Prostate gland (tissue), 2 donors: ENCODE data around the gene ZNF638.

Experiments used
- POLR2A ChIP-seq: fragments of 450-650 bp; IDR thresholded peaks from one replicate; pipeline ENCODE4 v1.6.1; 2016; ENCODE audit warnings: antibody characterized with exemption, mild to moderate bottlenecking
- POLR2AphosphoS5 ChIP-seq: sonication (generic); formaldehyde crosslinking; IDR thresholded peaks from one replicate; pipeline ENCODE4 v1.6.1; 2017; ENCODE audit warnings: antibody characterized with exemption
- TF ChIP-seq, protein P1 (sequence below), 4 experiments: fragments of 200-600 bp in 2 of 4; fragments of 450-650 bp in 2 of 4; sonication (generic) in 2 of 4; IDR thresholded peaks; 1 replicate in 3 of 4; 2 replicates in 1 of 4; pipeline ENCODE4 v1.5.1; 2016 to 2019; ENCODE audit warnings: antibody characterized with exemption in 4 of 4, mild to moderate bottlenecking in 2 of 4, moderate library complexity in 2 of 4

DNA sequence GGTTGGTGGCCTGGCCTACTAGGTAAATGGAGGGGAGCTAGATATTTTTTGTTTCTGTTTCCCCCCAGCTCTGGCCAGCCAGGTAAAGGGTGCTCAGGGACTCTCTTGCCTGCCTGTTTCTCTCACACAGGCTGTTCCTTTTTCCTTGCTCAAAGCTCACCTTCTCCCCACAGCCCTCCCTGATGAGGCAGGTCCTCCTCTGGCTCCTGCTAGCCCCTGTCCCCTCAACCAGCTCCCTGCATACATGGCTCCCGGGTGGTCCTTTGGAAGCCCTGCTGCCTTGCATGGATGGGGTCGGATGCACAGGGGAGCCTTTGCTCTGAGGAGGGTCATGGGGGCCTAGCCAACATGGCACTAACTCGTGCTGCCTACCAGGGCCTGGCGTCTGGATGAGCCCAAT is 149.5 kb downstream of the ZNF638 start:
- TF ChIP-seq, protein P1, sequence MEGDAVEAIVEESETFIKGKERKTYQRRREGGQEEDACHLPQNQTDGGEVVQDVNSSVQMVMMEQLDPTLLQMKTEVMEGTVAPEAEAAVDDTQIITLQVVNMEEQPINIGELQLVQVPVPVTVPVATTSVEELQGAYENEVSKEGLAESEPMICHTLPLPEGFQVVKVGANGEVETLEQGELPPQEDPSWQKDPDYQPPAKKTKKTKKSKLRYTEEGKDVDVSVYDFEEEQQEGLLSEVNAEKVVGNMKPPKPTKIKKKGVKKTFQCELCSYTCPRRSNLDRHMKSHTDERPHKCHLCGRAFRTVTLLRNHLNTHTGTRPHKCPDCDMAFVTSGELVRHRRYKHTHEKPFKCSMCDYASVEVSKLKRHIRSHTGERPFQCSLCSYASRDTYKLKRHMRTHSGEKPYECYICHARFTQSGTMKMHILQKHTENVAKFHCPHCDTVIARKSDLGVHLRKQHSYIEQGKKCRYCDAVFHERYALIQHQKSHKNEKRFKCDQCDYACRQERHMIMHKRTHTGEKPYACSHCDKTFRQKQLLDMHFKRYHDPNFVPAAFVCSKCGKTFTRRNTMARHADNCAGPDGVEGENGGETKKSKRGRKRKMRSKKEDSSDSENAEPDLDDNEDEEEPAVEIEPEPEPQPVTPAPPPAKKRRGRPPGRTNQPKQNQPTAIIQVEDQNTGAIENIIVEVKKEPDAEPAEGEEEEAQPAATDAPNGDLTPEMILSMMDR (IDR thresholded peaks at IDR 0.05), result no peak
- TF ChIP-seq POLR2A (no peak), POLR2AphosphoS5 (no peak)
